ENCODE results near the gene PDZK1IP1. TPM values are rescaled to one million over a fixed set of nuclear protein-coding genes. Genes with fewer than 3 reads are reported as not detected.

Gene PDZK1IP1
- total and polyA plus RNA-seq, 2 donors: 0.20 TPM; not detected in 1

GRCh38 chr1:47137925-47138615, 51.8 kb downstream of the PDZK1IP1 start:
- no peak for DNase-seq (ENCODE audit: extremely low spot score)
- WGBS: 81% methylated on average over 5 of the region's 5 CpGs
- H3K4me1 ChIP-seq (ENCODE audit: insufficient read depth): no peaks in the 10 kb centered on the region
- H3K27ac ChIP-seq (ENCODE audit: low read depth): no peak overlapping the region
- H3K4me3 ChIP-seq (ENCODE audit: low read depth, low read length): no peak overlapping the region
- no peaks in the 10 kb centered on the region for H3K36me3 ChIP-seq (ENCODE audit: insufficient read depth)

GRCh38 chr1:47137198-47137597, 52.6 kb downstream of the PDZK1IP1 start, which contains the start of gene CYP4A22:
TSS of gene CYP4A22 (plus strand) at chr1:47137441. CDS start at chr1:47137486, 45 bp downstream.
- Histone ChIP-seq H3K4me3 (ENCODE audit: low read depth, low read length) (no peak within 1 kb of the TSS), H3K4me1 (ENCODE audit: insufficient read depth) (no peaks in the 10 kb centered on the region), H3K36me3 (ENCODE audit: insufficient read depth) (no peaks in the 10 kb centered on the region), H3K27ac (ENCODE audit: low read depth) (no peak within 1 kb of the TSS)
- WGBS: 80% methylated on average over 4 of the region's 4 CpGs
- no peak for DNase-seq (ENCODE audit: extremely low spot score)

Other genes with a start within 250 kb of the PDZK1IP1 start
- not detected for gene CYP4A11, start 248.6 kb downstream of the PDZK1IP1 start, total RNA-seq
- 0.14 TPM for gene CYP4A11, start 248.6 kb downstream of the PDZK1IP1 start, polyA plus RNA-seq
- gene CYP4X1, start 166.4 kb downstream of the PDZK1IP1 start, total RNA-seq: 7.0 TPM
- 1.8 TPM for gene CYP4X1, start 166.4 kb downstream of the PDZK1IP1 start, polyA plus RNA-seq
- 0.53 TPM for gene CYP4Z1, start 122.8 kb downstream of the PDZK1IP1 start, total RNA-seq
- 0.25 TPM for gene CYP4Z1, start 122.8 kb downstream of the PDZK1IP1 start, polyA plus RNA-seq
- not detected for gene CYP4A22, start 52.6 kb downstream of the PDZK1IP1 start, total RNA-seq
- not detected for gene CYP4A22, start 52.6 kb downstream of the PDZK1IP1 start, polyA plus RNA-seq
- 4.2 TPM for gene TAL1, start 42.2 kb upstream of the PDZK1IP1 start, total RNA-seq
- 4.0 TPM for gene TAL1, start 42.2 kb upstream of the PDZK1IP1 start, polyA plus RNA-seq
- gene STIL, start 124.1 kb upstream of the PDZK1IP1 start, total RNA-seq: 13.0 TPM
- gene STIL, start 124.1 kb upstream of the PDZK1IP1 start, polyA plus RNA-seq: 0.53 TPM
- 146 TPM for gene CMPK1, start 143.8 kb upstream of the PDZK1IP1 start, total RNA-seq
- 92.0 TPM for gene CMPK1, start 143.8 kb upstream of the PDZK1IP1 start, polyA plus RNA-seq
- gene FOXE3, start 226.2 kb upstream of the PDZK1IP1 start, total RNA-seq: not detected
- not detected for gene FOXE3, start 226.2 kb upstream of the PDZK1IP1 start, polyA plus RNA-seq
- 0.85 TPM for gene FOXD2, start 248.0 kb upstream of the PDZK1IP1 start, total RNA-seq
- 0.19 TPM for gene FOXD2, start 248.0 kb upstream of the PDZK1IP1 start, polyA plus RNA-seq